Measurements from ENCODE around the gene PEX16.

GRCh38 chr11:45889555-45889954, 28.1 kb downstream of the PEX16 start:
- TF ChIP-seq POLR2A (IDR thresholded peaks at IDR 0.05; ENCODE audit: extremely low read depth, insufficient read length) (no peak), CTCF (IDR thresholded peaks at IDR 0.05; ENCODE audit: low read depth, low read length) (no peak), MAX (IDR thresholded peaks at IDR 0.05; ENCODE audit: low read depth, low read length) (no peak)
